ENCODE results near the gene PIK3C3.
"Not testable (repeated sequence)": the region's sequence is repeated elsewhere in the genome, so short reads cannot be mapped to it uniquely, and the experiment has no call there.

The PIK3C3 gene

DNA sequence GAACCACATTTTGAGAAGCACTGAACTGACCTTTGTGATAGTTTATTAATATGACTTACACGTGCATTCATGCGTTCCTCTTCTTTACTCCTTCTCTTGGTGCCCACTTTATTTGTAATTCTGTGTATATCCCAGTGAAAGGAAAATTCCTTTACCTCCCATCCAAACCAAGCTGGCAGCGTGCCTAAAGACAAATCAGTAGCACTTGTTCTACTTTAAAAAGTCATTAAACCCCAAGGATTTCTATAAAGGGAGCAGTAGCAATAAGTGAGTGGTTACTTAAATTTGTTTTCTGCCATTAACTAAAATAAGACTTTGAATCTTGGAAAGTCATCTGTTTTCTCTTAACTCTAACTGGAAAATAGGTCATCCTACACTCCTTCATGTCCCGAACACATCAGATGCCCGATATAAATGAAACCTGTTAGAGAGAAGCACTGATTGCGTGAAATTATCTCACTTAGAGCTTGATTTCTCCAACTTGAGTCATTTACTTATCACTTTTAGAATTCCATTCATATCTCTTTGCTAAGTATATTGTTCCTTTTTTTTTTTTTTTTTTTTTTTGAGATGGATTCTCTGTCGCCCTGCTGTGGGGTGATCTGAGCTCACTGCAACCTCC is 10.7 kb downstream of the PIK3C3 start:
- DNase-seq (ENCODE audit: low spot score), result no peak

DNA sequence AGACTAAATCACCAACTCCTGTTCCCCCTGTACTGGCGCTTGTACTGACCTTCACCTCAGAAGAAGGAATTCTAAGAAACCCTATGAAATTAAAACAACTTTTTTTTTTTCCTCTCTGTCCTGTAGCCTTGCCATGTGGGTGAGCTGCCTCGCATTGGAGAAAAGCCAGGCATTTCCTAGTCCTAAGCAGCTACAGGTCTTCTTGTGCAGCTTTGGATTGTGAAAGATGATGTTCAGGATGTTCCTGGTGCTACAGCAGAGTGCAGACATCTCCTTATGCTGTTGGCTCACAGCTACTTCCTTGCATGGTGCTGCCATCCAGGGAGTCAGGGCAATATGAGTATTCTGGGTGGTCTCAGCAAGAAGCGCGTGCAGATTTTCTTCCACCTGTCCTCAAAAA is 11.9 kb downstream of the PIK3C3 start:
- DNase-seq (ENCODE audit: low spot score), result no peak

DNA sequence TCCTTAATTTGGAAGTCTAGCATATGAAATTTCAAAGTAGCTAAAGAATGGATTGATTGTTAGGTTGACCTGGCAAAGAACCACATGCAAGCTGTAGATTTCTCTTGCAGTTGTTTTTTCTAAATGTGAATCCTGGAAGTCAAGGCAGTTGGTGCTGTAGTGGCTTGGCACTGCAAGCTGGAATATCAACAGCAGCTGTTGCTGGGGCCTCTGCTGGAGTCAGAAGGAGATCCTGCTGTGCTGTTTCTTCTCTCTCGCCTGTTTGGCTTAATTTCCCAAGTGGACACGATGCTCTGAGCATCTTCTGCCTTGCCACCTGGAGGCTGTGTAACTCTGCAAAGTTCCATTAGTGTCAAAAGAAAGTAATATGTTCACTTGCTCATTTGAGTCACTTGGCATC is 12.6 kb downstream of the PIK3C3 start:
- DNase-seq (ENCODE audit: low spot score), result no peak

DNA sequence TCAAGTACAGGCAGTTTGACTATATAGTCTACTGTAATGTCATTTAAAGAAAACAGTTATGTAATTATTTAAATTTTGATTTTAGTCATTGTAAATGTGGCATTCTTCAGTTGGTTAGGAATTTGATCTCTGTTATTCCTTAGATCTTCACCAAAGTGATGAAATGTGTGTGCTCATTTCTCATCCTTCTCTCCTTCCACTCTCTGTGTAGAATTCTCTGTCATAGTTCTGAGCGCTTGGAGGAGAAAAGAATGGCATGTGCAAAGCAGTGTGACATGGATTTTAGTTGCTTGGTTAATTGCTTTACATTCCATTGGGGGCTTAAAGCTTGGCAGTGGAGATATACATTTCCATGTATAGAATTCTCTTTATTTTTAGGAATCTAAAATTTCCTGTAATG is 14.8 kb downstream of the PIK3C3 start:
- no peak for DNase-seq (ENCODE audit: low spot score)

DNA sequence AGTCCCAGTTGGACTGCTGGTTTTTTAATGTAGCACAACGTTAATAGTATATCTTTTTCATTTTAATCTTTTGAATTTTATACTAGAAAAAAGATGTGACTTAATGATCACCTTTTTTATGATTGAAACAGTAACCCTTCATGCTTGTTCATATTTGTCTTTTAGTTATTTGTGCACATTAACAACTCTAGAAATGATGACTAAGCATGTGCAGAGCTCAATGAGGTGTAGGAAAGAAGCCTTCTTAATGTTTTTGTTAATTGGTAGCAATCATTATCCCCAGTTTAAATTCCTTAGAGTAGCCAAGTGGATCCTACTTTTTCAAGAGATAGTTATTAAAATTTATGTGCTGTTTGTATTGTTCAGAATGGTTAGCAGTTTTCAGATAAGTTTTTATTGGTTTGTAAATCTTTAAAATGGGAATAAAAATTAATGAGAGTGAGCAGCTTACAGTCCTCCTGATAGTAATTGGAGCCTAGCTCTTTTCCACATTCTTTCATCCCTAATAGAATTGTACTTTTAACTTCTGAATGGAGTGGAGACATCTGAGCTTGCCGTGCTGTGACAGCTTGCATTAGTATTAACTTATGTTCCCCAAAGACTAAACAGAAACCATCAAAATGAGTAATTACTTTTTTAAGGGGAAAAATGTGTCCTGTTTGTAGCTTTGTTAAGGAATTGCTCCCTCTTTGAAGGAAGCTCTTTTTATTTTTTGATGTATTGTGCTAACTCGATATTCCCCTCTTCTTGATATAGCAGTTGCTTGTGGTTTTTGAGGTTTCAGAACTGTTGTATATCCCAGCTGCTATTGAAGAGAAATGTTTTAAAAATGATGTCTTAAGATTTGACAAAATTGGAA is 17.3 kb downstream of the PIK3C3 start:
- no peak for DNase-seq (ENCODE audit: low spot score)

DNA sequence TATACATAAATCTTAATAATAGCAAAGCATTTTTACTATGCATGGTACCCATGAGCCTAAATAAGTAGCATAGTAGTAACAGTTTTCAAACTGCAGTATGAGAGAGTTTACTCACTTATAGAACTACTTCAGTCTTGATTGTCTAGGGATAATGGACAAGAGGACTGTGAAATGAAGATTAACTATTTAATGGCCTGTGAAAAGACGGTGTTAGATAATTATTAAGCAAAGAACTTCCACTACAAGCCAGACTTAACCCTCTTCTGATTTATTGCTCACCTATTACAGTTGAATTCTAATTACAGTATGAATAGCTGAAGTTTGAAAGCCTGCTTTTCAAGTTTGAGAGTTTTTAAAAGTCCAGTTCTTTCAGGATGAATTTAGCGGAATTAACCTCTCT is 18.9 kb downstream of the PIK3C3 start:
- no peak for DNase-seq (ENCODE audit: low spot score)

DNA sequence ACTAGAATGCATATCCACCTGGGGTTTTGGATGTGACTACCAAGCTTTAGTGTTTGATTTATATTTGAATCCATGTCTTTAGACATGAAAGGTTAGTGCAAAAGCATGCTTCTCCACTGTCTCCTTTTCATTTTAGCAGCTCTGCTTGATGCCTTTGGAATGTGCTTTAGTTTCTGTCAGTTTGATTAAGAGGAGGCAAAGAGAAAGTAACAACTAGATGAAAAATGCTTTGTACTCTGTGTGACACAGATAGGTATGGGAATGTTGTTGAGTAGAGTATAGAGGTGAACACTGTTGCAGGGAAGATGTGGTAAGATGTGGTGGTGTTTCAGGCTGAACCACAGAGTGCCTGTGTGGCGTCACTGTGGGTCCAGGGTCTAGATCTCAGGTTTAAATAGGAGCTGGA is 19.8 kb downstream of the PIK3C3 start:
- no peak for DNase-seq (ENCODE audit: low spot score)

DNA sequence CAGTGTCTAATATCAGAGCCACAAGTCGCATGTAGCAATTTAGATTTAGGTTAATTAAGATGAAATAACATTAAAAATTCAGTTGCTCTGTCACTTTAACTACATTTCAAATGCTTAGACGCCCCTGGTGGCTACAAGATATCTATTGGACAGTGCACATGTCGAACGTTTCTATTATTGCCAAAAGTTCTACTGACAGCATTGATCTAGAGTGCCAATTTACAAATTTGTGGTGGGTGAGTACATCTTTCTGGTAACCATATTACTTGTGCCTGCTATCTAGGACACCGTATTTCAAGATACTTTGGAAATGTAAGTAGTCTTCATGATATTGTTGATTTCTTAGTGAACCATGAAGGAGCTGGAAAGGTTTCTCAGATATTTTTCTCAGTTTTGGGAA is 20.2 kb downstream of the PIK3C3 start:
- no peak for DNase-seq (ENCODE audit: low spot score)

DNA sequence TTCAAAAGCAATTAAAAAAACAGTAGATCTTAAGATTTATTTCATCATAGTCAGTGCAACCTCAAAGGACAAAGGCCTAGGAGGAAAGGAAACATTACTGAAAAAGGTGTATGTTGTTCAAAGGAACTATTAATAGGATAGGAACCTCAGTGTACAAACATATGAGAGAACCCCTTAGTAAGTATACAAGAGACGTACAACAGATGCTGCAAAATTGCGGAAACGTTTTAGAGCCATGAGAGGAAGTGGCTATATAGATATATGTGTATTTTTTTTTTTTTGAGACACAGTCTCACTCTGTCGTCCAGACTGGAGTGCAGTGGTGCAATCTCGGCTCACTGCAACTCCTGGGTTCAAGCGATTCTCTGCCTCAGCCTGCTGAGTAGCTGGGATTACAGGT is 22.2 kb downstream of the PIK3C3 start:
- no peak for DNase-seq (ENCODE audit: low spot score)

DNA sequence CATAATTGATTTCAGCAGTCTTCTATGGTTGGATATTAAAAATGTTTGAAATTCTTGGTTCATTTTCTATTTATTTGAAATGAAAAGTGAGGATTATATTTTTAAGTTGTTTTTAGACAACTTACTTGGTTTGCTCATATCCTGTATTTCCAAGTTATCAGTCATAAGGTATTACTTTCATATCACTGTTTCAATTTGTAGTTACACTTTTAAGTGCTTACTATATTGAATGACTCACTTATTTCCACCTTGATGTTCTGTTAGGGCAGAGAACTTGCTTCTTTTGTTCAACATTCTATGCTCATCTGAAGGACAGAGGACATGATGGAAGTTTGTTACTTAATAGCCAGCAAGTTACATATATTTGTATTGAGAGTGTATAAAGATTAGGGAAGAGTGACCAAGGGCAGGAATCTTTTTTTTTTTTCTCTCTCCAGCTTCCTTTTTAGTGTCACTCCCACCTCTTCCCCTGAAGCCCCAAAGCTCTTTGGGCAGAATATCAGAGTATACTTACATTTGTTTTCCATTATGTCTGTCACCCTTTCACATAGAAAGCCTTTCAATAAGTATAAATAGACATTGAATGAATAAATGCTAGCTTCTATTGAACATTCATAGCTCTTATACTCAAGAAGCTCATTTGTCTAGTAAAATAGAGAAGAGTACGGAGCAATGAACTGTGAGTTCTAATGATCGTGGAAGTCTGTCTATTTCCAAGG is 28.1 kb downstream of the PIK3C3 start:
- DNase-seq (ENCODE audit: low spot score), result no peak

DNA sequence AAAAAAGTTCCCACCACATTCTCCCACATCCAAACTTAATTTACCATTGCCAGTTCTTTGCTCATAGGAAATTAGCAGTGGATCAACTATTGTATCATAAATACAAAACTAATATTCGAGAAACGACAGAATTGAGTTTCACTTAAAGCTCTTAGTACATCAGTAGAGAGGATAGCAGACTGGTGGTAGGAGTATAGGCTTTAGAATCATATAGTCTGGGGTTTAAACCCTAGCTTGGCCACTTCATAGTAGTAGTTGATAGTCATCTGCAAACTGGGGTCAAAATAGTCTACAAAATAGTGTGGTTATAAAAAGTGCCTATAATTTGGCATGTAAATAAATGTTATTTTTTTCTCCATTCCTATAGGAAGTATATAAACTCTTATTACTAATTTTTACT is 30.9 kb downstream of the PIK3C3 start:
- no peak for DNase-seq (ENCODE audit: low spot score)

DNA sequence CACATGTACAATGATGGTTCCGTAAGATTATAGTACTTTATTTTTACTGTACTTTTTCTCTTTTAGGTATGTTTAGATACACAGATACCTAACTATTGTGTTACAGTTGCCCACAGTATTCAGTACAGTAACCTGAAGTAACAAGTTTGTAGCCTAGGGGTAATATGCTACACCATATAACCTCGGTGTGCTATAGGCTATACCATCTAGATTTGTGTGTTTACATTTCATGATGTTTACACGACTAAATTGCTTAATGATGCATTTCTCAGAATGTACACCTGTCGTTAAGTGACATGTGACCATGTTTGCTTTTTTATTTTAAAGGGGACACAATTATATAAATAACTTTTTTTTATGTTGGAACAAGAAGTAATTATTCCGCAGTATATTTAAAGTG is 34.5 kb downstream of the PIK3C3 start:
- DNase-seq (ENCODE audit: low spot score), result no peak

DNA sequence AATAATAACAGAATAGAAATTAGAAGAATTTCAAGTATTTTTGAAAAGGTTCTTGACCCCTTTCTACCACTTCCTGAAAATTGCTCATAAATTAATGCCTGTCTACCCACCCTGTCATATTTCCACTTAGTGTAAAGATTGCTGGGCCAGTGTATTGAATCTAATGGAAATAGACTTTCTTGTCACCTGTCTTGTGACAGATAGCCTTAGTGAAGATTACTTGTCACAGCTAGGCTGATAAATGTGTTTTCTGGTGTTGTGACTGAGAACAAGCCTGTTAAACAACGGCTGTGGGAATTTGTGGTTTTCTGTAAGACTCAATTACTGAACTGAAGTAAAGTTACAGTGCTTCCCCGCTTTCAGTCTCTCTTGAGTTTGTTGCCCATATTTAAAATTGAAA is 37.0 kb downstream of the PIK3C3 start:
- no peak for DNase-seq (ENCODE audit: low spot score)

DNA sequence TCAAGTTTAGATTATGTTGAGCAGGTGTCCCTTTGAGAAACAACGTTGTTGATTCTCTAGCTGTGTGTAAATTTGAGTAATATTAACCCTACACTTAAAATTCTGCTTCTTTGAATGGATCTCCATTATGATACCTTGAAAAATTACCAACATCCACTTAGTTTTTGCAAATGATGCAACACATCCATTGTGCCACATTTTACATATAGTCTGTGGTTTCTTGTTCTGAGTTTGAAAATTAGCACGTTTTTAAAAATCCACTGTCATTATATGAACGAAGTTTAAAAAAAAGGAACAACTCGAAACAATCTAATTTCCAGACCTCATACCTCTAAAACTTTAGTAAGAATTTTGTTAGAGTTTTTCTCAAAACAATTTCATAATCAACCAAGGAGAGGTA is 37.7 kb downstream of the PIK3C3 start:
- no peak for DNase-seq (ENCODE audit: low spot score)

DNA sequence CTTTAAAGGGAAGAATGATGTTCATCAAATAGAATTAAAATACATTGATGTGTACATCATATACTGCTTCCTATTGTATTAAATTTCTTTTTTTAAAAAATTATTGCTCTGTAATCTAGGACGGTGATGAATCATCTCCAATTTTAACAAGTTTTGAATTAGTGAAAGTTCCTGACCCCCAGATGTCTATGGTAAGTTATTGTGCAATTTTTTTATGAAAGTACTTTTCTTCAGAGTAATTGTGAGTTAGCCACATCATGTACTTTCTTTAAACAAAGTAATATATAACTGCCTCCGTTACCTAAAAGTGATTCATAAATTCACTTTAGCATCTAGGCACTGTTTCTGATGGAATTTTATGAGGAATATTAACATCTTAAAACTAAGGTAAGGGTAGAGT is 38.1 kb downstream of the PIK3C3 start:
- DNase-seq (ENCODE audit: low spot score), result no peak

DNA sequence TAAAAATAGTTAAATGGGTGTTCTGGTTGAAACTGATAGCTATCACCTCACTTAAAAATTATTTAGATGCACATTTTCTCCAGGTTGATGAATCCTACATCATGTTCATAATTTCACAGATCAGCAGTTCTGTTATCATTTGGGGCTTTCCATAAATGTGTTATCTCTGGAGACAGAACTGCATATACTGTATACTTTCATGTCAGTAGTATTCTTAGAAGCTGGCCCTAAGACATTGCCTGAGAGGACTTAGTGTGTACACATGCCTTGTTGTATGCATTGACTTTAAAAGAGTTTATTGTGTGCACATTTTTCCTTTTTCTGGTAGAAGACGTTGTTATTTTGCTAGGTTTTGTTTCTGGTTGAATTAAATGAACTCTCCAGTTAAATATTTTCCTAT is 41.0 kb downstream of the PIK3C3 start:
- DNase-seq (ENCODE audit: low spot score), result no peak

DNA sequence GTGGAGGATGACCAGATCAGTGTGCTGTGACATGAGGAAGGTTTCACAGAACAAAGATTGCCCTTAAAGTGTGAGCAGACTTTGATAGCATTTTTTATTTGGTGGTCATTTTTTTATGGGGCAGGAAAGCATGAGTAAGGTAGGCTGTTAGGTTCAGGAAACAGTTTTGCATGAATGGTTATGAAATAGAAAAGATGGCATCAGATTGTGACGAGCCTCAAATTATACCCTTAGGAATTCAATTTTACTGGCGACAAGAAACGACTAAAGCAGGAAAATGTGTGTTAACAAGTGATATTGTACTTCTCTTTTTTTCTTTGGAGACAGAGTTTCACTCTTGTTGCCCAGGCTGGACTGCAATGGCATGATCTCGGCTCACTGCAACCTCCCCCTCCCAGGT is 44.7 kb downstream of the PIK3C3 start:
- DNase-seq (ENCODE audit: low spot score), result no peak

DNA sequence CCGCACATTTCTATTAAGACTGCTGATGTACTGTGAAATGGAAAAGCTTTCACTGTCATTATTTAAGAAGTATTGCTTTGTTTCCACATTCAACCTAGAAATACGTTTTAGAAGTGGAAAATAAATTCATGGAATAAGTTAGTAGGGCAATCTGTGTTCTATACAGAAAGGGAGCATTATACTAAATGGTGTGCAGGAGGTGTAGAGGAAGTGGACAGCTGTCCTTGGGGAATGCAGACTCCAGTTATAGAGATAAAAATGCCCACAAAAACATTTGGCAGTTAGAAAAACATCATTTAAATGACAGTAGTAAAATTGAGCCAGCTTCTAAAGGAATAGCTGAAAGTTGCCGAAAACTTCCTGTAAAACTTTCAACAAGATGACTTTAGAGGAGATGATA is 46.8 kb downstream of the PIK3C3 start:
- no peak for DNase-seq (ENCODE audit: low spot score)

DNA sequence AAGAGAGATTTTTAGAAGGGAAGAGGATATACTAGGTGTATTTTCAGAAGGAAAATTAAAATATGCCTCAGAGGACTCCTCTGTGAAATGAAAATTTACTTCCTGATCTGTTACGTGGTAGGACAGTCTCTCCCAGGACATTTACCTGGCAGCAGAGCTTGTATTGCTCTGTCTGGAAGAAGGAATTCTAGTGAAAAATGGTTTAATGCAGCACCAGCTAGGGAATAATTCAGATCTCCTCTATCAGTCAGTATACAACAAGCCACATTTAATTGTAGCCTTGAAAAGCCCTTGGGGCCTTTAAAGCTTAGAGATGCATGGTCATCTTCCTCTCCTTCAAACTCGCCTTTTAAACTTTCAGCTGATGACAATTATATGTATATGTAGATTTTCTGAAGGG is 49.6 kb downstream of the PIK3C3 start:
- DNase-seq (ENCODE audit: low spot score), result no peak

DNA sequence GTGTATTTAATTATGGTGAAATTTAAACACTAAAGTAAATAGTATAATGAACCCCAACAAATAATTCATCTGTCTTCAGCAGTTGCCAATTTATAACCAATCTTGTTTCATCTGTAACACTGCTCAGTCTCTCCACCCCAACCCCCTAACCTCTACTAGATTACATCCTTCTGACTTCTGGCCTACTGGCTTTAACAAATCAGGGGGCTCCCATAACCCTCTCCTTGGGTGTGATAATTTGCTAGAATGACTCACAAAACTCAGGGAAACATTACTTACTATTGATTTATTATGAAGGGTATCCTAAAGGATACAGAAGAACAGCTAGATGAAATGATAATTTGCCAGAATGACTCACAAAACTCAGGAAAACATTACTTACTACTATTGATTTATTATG is 50.7 kb downstream of the PIK3C3 start:
- no peak for DNase-seq (ENCODE audit: low spot score)

DNA sequence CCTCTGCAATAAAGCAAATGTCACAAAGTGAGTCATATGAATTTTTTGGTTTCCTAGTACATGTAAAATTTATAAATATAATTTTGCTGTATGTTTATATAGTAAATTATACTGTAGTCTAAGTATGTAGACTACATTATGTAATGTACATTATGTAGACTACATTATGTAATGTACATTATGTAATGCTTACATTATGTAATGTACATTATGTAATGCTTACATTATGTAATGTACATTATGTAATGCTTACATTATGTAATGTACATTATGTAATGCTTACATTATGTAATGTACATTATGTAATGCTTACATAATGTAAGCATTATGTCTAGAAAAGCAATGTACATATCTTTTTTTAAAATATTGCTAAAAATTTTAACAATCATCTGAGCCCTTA is 54.4 kb downstream of the PIK3C3 start:
- DNase-seq (ENCODE audit: low spot score), result not testable (repeated sequence)

DNA sequence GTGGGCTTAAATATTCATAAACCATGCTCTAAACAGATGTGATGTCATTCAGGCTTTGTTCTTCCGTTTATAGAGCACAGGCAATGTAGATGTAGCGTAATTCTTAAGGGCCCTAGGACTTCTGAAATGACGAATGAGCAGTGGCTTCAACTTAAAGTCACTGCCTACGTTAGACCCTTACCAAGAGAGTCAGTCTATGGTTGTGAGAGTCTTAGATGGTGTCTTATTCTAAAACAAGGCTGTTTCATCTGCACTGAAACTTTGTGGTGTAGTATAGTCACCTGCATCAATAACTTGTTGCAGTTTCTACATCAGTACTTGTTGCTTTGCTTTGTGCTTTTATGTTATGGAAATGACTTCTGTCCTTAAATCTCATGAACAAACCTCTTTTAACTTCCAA is 56.0 kb downstream of the PIK3C3 start:
- DNase-seq (ENCODE audit: low spot score), result no peak

DNA sequence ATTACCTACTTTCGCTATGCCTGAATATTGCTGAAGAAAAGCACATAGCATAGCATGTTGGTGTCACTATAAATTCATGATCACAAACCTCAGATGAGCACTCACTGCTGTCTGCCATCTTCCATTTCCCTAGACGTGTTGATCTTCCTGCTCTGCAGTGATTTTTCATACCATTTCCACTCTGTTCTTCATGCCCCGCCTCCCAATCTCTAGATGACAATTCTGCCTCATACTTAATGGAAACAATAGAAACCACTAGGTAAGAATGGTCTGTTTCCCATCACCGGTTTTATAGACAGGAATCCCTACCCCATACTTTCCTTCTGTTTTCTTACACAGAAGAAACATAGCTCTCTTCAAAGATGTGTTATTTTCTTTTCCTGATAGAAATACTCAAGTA is 63.8 kb downstream of the PIK3C3 start:
- no peak for DNase-seq (ENCODE audit: low spot score)
